Peyer's patch (tissue), 4 donors: ENCODE measurements around the gene SLC13A3.

Experiments
- POLR2A ChIP-seq, 2 donors: fragments of 450-650 bp; IDR thresholded peaks; one replicate each; pipeline ENCODE4 v1.5.1; 2017; ENCODE audit warnings: antibody characterized with exemption in 2 of 2, mild to moderate bottlenecking in 2 of 2, moderate library complexity in 2 of 2
- TF ChIP-seq, protein P1 (sequence below), 6 experiments: fragments of 450-650 bp in 4 of 6; fragments of 200-600 bp in 2 of 6; sonication (generic) in 1 of 6; IDR thresholded peaks; one replicate each; pipeline ENCODE4 v1.5.1; 2017 to 2019; ENCODE audit warnings: antibody characterized with exemption in 6 of 6, mild to moderate bottlenecking in 3 of 6, moderate library complexity in 1 of 6

GRCh38 chr20:46677608-46678007 is 26.3 kb upstream of the SLC13A3 start:
- TF ChIP-seq, protein P1, sequence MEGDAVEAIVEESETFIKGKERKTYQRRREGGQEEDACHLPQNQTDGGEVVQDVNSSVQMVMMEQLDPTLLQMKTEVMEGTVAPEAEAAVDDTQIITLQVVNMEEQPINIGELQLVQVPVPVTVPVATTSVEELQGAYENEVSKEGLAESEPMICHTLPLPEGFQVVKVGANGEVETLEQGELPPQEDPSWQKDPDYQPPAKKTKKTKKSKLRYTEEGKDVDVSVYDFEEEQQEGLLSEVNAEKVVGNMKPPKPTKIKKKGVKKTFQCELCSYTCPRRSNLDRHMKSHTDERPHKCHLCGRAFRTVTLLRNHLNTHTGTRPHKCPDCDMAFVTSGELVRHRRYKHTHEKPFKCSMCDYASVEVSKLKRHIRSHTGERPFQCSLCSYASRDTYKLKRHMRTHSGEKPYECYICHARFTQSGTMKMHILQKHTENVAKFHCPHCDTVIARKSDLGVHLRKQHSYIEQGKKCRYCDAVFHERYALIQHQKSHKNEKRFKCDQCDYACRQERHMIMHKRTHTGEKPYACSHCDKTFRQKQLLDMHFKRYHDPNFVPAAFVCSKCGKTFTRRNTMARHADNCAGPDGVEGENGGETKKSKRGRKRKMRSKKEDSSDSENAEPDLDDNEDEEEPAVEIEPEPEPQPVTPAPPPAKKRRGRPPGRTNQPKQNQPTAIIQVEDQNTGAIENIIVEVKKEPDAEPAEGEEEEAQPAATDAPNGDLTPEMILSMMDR (IDR thresholded peaks at IDR 0.05), result no peak
- no peak for TF ChIP-seq POLR2A (IDR thresholded peaks at IDR 0.05)
